ENCODE results near the gene RBM15B.
A peak's percentile ranks its signal among the peaks of the same experiment; 100 is the strongest.
"Not testable (repeated sequence)": the region's sequence is repeated elsewhere in the genome, so short reads cannot be mapped to it uniquely, and the experiment has no call there.

RBM15B gene

DNA sequence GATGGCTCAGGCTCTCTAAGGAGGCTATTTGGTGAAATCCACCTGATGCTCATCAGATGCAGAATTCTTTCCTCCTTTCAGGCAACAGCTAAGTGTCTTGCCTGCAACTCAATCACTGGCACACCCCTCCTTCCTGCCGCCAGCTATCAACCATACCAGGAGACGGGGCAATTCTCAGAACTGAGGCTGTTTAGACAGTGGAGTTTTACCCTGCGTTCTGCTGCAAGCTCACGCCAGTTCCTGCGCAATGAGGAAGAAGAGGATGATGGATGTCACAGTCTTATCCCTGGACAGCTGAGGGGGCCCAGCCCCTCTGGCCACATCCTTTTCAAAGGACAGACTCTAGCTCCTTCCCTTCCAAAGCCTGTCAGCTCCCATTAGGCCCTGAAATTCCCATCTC is 13.0 kb upstream of the RBM15B start:
- DNase-seq (ENCODE audit: low read depth in 2 of 2), result no peak

- no peak for DNase-seq (ENCODE audit: low read depth in 2 of 2)
Measured at GRCh38 chr3:51378726-51379125, 12.4 kb upstream of the RBM15B start.

DNA sequence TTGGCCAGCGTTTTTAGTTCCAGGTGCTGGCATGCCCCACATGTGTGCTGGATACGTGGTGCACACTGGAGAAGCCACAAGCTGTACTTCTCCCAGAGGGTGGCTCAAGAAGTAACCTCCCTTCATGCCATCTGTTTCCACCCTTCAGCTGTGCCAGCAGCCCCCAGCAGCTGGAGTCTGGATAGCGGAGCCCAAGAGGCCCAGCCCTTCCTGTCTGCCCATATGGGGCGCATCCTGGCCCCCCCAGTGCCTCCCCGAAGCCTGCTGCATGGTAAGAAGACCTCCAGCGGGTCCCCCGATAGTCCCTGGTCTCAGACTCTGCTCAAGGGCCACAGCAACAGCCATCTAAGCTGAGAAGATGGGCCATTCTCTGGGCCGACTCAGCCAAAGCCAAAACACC is 11.8 kb upstream of the RBM15B start:
- DNase-seq (ENCODE audit: low read depth in 2 of 2), result no peak

DNA sequence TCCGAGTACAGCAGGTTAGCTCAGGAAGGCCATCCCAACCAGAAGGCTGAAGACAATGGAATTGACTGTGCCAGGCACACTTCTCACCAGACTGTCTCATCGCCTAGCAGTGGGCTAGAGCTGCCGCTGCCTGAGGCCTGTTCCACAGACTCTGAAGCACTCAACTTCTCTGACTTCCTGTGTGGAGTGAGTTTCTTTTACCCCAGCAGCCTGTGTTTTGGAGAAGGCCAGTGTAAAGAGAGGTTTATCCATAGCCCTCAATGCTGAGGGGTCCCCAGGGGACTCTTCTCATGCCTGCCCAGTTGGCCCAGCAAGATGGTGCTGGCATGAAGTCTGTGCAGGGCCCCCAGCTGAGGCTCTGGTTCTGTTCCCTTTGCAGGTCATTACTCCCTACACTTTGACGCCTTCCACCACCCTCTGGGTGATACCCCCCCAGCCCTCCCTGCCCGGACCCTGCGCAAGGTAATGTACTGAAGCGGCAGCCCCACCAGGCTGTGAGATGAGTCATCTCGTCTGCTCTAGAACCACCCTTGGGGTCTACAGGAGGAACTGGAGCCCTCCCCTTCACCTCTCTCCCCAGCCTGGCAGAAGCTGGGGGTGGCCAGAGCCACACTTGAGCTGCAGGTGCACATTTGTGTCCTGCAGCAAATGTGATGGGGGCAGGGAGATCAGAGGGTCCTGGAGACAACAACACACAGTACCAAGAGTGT is 11.2 kb upstream of the RBM15B start:
- DNase-seq (ENCODE audit: low read depth in 2 of 2), result no peak

DNA sequence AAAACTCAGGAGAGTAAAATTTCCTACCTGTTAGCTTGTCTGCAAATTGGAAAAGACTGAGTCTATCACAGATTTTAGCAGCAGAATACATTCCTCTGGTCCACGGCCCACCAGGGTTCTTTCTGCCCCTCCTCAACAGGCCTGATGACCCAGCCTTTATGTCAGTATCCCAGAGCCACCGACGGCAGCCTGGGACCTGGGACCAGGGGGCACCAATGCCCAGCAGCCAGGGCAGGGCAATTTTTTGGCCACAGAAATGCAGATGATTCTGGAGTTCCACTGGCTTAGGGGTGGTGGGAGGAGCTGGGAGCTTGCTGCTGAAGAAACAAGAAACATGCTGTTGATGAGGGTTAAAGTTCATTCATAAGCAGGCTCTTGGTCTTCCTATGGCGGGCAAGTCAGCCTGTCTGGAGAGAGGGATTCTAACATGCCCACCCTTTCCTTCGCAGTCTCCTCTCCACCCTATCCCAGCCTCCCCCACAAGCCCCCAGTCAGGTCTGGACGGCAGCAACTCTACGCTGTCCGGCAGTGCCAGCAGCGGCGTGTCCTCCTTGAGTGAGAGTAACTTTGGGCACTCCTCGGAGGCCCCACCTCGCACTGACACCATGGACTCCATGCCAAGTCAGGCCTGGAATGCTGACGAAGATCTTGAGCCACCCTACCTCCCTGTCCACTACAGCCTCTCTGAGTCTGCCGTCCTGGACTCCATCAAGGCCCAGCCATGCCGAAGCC is 10.3 kb upstream of the RBM15B start:
- DNase-seq (ENCODE audit: low read depth in 2 of 2), result no peak

DNA sequence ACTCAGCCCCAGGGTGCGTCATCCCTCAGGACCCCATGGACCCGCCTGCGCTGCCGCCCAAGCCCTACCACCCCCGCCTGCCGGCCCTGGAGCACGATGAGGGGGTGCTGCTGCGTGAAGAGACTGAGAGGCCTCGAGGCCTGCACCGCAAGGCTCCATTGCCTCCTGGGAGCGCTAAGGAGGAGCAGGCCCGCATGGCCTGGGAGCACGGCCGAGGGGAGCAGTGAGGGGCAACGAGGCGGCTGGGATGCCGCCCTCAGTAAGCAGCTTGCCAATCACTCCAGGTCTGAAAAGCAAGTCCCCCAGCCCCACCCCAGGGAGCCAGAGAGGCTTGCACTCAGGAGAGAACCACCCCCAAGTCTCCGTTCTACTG is 9.8 kb upstream of the RBM15B start:
- no peak for DNase-seq (ENCODE audit: low read depth in 2 of 2)

DNA sequence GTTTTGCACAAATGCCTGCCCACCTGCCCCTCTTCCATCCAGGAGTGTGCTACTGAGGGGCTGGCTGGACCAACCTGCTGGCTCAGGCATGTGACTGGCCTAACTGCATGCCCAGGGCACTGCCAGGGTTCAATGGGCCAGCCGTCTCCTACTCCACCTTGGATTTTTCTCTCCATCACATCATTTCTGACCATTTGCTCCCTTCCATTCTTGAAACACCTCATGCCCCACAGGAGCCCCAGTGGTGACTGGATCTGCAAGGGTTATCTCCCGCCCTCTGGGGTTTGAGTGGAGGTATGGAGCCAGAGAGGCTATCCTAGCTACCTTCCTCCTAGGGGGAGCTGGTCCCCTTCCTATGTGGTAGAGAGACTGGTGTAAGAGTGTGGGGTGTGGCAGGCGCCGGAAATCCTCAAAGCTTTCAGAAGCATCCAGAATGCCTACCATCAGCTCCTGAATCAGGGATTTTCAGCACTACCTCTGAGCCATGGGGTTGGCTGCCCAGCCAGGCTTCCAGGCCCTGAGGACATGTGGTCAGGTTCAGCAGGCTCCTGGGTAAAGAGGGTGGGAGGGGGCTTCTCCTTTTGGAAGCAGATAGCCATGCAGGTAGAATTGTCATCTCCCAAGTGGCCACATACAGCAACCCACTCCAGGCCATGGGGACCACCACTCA is 8.9 kb upstream of the RBM15B start:
- no peak for DNase-seq (ENCODE audit: low read depth in 2 of 2)

DNA sequence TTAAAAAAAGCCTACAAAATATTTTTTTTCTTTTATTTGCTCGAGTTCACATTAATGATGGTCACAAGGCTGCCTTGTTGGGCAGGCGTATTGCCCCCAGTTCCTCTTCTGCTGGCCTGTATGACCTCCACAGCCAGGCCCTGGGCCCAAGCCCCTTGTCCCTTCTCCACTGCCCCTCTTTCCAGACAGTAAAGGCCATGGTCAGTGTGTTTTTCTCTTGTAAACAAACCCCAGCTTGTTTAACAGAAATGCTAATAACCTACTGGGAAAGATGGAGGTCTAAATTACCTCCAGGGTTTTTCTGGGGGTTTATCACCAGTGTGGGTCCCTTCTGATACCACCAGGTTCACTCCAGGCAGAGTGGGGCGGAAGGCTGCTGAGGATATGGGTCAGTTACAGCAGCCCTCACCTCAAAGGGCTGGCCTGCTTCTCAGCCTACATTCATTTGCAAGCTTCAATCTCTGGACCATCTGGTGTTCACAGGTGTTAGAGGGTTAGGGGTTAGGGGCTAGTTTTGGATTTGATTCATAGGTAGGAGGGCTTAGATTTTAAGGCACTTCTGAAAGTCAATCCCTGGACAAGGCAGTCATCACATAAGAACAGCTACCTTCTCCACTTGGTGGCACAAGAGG is 8.0 kb upstream of the RBM15B start:
- DNase-seq (ENCODE audit: low read depth in 2 of 2), result no peak

DNA sequence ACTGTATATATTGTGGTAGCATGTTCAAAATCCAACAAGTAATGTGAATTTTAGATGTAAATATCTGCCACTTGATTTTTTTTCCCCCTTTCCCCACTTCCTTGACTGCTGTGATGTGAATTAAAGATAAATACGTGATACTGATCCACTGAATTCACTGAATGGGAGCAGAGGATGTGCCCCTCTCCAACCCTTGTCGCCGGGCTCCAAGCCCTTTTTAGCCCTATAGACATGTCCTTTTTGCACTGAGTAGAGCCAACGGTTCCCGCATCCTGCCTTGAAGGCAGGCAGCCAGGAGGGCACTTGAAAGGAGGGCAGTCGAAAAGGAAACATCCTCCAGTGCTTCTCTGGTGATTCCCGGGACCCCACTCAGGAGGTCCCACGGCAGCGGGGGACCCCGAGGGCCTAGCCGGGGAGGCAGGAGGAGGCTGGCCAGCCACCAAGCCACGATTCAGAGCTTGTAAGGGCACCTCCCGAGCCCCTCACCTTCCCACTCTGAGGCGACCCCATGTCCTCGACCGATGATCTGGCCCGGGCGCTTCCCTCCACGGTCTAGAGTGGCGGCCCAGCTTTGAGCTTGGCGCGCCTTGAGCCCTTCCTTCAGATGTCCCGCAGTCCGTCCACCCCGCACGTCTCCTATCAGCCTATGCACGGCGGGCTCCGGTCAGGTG is 6.9 kb upstream of the RBM15B start:
- no peak for DNase-seq (ENCODE audit: low read depth in 2 of 2)

DNA sequence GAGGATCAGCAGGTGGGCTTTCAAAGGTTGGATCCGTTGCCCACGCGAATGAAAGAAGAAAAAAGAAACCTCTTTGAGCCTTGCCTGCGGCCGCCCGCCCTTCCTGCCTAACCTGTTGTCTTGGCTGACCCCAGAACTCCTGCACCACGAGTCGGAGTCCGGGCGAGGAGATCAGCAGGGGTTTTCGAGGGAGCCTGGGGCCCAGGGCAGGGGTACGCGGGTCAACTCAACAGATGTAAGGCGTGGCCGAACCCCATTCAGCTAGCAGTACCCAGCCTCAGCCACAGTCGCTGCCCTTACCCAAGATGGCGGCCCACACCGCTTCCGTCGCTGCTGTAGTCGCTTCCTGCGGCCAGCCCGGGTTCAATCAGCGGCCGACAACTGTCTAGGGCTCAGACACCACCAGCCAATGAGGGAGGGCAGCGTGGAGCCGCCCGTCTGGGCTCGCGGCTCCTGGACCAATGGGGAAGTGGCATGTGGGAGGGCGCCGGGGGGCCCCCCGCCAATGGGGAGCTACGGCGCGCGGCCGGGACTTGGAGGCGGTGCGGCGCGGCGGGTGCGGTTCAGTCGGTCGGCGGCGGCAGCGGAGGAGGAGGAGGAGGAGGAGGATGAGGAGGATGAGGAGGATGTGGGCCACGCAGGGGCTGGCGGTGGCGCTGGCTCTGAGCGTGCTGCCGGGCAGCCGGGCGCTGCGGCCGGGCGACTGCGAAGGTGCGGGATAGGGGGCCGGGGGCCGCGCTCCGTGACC is 6.2 kb upstream of the RBM15B start, which contains the start of gene MANF:
Gene MANF (plus strand): TSS at position 566 of the 748 bp plus-strand sequence. CDS start 52 bp downstream, at position 618.
- DNase-seq (ENCODE audit: low read depth in 2 of 2), result peak; percentile 95 to 97

DNA sequence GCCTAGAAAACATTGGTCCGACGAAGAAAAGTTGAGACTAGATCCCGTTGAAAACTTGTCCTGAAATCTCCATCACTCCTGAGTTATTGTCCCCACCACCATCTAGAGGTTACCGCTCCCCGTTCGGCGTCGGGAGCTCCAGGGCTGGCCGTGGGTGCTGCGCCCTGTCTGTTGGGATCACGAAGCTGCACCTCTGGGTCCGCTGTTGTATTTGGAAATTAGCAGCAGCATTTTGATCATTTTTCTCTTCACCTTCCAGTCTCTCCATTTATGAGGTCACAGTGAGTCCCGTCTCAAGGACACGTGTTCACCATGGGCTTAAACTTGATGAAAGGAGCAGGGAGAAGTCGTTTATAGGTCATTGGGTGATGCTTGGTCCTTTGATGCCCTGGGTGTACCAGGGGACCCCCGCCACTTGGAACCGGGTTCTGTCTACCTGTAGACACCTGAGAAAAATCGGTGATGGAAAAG is 5.4 kb upstream of the RBM15B start:
- DNase-seq (ENCODE audit: low read depth in 2 of 2), result no peak

DNA sequence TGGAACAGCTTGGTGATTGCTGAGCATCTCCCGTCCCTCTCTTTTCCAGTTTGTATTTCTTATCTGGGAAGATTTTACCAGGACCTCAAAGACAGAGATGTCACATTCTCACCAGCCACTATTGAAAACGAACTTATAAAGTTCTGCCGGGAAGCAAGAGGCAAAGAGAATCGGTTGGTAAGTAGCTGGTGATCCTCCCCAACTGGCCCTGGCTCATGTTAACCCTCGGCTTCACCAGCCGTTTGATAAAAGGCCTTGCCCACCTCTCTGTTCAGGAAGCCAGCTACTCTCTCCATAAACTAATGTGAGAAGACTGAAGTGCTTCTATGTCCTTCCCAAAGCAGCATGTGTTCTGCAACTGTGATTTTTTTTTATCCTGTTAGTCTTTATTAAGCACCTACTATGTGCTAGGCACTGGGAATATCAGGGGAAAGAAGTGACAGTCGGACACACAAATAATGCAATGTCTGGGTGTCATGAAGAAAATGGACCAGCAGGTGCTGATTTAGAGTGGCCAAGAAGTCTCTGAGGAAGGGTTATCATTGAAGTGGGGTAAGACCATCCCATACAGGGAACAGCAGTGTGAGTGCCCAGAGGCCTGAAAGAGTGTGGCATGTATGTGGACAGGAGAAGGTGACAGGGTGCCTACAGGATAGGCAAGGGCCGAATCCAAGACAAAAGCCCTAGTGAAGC is 4.8 kb upstream of the RBM15B start:
- DNase-seq (ENCODE audit: low read depth in 2 of 2), result no peak

- no peak for DNase-seq (ENCODE audit: low read depth in 2 of 2)
Measured at GRCh38 chr3:51386852-51387229, 4.2 kb upstream of the RBM15B start.

DNA sequence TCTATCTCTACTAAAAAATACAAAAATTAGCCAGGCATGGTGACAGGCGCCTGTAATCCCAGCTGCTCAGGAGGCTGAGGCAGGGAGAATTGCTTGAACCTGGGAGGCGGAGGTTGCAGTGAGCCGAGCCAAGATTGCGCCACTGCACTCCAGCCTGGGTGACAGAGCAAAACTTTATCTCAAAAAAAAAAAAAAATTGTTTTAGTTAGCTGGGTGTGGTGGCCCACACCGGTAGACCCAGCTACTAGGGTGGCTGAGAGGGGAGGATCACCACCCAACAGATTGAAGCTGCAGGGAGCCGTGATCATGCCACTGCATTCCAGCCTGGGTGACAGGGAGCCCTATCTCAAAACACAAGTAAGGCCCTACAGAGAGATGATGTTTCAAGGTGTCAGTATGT is 3.8 kb upstream of the RBM15B start:
- DNase-seq (ENCODE audit: low read depth in 2 of 2), result not testable (repeated sequence)

GRCh38 chr3:51388286-51389029 is 2.6 kb upstream of the RBM15B start:
- DNase-seq (ENCODE audit: low read depth in 2 of 2), result no peak

GRCh38 chr3:51389423-51390183 is 1.5 kb upstream of the RBM15B start:
- peak in 1 of 2 donors; percentile 13 for DNase-seq (ENCODE audit: low read depth in 2 of 2)

DNA sequence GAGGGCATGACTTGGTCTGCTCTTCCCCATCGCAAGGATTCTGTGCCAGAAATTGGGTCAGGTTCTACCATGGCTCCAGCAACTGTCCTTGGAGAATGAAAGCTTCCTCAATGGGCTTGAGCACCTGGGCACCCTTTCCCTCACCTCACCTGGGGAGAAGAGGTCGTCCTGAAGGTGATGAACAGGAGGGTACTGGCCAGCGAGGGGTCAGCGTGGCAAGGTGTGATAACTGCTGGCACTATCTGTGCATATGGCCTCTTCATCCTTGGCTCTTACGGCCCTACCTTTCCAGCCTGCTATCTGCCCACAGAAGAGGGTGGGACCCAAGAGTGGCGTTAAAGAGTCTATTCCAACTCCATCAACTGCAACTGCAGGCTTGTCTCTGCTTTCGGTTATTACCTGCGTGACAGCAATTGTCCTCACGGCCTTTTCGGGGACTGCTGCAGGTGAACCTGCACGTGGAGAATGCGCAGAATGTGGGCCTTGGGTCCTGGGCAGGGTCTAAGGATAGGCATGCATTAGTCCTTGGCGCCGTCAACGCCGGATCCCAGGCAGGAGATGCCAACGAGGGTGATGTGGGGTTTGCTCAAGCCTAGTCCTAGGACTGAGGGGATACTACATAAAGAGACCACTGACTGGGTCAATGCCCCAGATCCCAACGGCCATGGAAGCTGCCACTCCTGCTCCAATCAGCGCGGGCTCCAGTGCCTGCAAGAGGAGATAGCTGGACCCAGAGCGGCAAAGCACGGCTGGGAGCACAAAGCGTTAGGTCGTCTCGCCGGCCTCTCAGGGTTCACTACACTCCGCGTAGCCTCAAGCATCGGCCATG is 625 bp upstream of the RBM15B start:
- DNase-seq (ENCODE audit: low read depth in 2 of 2), result no peak
